Cardiac septum (tissue), 1 donor: ENCODE results near the gene PPP2R2C. TPM values are rescaled to one million over a fixed set of nuclear protein-coding genes. Genes with fewer than 3 reads are reported as not detected.

ENCODE experiments used
- DNase-seq: peaks from one replicate; pipeline ENCODE4 v3.0.0-alpha.2; 2020; ENCODE audit warnings: low spot score
- intact Hi-C: fragments of 100-400 bp; cut with DNase I; formaldehyde crosslinking; loops from one replicate; pipeline ENCODE4 v1.14.0; 2022
- total RNA-seq: library from RNA; stranded (reverse); fragmentation: NEBNext Ultra II Directional; extraction: Animal tissue kit (Norgen Biotek cat#: 25700); gene quantifications from one replicate; pipeline ENCODE4 v1.2.1, GENCODE V29; 2021
- donor health status: DM: no; HTN: no; CAD: no.

PPP2R2C gene
- total RNA-seq, 1 donor from 2014 or later: 5.5 TPM

DNA sequence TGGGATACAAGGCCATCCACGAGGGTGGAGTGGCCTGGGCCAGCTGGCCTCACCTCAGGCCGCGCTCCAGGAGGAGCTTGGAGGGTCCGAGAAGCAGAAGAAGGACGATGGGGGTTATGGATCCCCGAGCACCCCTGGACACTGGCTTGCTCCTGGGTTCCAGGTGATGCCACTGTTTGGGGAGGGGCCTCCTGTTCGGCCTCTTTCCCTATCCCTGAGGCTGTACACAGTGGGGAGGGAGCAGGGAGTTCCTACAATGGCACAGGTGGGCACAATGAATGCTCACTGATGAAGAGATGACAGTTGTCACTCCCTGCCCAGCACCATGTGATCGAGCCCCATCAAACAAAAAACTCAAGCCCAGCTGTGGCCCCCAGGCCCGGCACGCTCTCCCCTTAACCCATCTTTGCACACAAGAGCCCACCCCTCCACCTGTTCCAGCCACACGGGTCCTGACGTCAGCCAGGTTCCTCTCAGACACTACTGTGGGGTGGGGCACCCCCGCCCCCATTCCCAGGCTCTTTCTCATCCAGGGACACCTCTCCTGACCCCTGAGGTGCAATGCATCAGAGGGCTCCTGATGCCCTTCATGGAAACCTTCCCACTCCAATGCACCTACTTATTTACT is 132.5 kb downstream of the PPP2R2C start:
- intact Hi-C loops: no loop called here
- DNase-seq: no peak

GRCh38 chr4:6338951-6339817 is 133.2 kb downstream of the PPP2R2C start:
- intact Hi-C loops: no loop called here
- DNase-seq: no peak

DNA sequence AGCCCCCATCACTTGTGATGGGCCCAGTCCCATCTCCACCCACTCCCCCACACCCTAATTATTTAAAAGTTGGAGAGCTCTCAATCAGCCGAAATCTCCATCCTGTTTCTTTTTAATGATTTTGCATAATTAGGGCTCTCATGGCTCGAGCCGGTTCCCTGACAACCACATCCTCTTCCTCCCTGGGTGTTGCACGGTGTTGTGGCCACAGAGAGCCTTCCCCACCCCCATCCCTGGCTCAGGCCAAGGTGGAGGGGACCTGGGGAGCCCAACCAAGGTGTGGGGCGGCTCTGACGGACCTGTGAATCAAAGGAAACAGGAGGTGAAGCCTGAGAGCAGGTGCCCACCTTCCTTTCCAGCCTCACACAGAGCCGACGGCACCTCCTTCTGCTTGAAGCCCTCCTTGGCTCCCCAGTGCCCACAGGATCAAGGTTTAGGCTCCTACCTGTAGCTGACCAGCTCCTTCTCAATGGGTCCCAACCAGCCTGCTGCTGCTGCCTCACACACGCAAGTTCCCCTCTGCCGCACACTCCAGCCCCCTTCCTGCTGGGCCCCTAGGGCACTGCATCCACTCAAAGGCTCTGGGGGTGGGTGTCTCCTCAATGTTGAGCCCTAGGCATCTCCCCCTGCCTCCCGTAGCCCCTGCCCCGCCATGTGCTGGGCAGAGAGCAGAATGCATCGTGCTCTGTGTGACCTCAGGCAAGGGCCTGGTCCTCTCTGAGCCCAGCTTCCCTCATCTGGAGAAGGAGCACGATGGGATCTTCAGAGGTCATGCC is 134.1 kb downstream of the PPP2R2C start:
- intact Hi-C loops: no loop called here
- DNase-seq: no peak

GRCh38 chr4:6337331-6337935 is 135.0 kb downstream of the PPP2R2C start:
- intact Hi-C loops: no loop called here
- DNase-seq: no peak

DNA sequence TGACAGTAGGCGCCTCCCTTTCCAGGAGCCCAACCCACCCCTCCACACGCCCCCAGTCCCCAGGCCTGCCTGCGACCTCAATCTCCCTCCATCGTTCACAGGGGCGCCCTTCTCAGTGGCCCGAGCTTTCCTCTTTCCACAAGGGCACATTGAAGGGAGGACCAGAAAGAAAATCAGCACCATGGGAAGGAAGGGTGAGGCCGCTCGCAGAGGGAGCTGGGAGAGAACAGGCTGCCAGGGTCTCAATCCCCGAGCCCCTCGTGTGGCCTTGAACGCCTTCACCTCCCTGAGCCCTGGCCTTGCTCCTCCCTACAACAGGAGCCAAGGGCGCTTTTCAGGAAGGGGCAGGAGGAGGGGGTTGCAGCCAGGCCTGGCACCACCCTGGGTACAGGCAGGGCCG is 136.2 kb downstream of the PPP2R2C start:
- intact Hi-C loops: no loop called here
- no peak for DNase-seq

DNA sequence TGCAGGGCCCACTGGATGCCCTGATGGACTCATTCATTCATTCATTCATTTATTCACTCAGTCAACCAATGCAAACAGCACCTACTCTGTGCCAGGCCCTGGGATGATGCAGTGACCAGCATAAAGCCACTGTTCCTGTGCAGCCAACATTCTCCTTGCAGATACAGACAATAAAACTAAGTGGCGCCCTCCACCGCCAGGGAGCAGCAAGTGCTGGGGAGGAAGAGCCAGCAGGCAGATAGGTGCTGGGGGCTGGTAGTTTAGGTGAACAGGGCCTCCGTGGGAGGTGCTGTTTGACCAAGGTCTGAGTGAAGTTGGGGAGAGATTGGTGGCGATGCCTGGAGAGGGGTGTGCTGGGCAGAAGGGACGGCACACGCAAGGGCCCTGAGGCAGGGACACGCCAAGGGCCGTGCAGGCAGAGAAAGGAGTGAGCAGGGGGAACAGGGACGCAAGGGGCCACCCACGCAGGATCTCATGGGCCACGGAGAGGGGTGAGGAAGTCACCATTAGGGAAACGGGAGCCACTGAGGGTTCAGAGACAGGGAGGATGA is 137.3 kb downstream of the PPP2R2C start:
- intact Hi-C loops: no loop called here
- no peak for DNase-seq

DNA sequence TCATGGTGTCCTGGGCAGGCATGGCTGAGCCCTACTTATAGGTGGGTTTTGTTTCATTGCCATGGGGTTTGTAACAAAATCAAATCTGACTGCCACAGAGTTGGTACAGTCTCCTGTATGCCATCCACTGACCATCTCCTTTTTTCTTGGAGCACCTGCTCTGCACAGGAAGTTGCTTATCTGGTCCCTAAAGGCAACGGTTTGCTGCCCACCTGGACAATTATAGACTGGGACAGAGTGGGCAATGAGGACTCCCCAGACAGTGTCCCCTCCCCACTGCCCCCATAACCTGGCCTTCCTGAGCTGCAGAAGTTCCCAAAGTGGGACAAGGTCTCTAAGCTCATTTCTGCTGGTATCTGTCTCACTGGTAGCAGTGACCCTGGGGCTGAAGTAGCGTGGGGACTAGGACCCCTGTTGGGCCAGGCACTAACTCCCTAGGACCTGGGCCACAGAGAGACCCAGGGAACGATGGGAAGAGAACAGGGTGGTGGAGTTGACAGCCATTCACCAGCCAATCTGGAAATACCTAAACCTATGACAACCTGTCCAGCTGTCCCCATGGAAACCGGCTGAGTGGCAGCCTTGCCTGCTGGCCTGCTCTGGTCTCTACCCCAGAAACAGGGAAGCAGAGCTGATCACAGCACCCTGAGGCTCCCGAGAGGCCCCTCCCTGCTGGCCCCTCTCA is 138.1 kb downstream of the PPP2R2C start:
- intact Hi-C loops: loop anchor here (5.0 kb wide), 1 partner anchor 213 kb away; no protein-coding TSS in a partner anchor
- no peak for DNase-seq

- no peak for DNase-seq
- intact Hi-C loops: loop anchor here (5.0 kb wide), 1 partner anchor 214 kb away; no protein-coding TSS in a partner anchor
These were observed 138.9 kb downstream of the PPP2R2C start for GRCh38 chr4:6333301-6334202.

- intact Hi-C loops: loop anchor here (5.0 kb wide), 1 partner anchor 215 kb away; no protein-coding TSS in a partner anchor
- no peak for DNase-seq
These were observed 139.8 kb downstream of the PPP2R2C start for GRCh38 chr4:6332669-6333050.

DNA sequence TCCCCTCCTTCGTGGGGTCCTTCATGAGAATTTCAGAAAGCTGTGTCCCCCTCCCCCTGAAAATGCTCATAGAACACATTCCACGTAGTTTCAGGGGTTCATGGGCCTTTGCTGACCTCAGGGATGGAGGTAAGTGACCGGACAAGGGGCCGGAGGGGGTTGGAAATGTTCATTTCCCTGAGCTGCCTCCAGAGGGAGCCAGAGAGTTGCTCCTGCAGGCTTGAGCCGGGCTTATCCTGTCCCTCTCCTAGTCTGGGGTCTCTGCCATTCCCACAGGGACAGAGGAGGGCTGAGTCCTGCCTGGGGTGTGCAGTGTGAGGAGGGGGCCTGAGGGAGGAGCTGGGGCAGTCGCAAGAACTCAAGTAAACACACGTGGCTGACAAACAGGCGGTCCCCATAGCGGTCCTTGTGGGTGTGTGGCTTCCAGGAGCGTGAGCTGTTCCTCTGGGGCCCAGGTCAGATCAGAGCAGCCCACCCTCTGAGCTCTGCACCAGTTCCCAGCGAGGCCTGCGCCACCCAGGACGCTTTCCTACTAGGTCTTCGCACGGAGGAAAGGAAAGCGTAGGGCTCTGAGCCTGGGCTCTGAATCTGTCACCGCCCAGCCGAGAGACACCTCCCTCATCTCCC is 140.3 kb downstream of the PPP2R2C start:
- intact Hi-C loops: loop anchor here (5.0 kb wide), 1 partner anchor 215 kb away; no protein-coding TSS in a partner anchor
- no peak for DNase-seq

DNA sequence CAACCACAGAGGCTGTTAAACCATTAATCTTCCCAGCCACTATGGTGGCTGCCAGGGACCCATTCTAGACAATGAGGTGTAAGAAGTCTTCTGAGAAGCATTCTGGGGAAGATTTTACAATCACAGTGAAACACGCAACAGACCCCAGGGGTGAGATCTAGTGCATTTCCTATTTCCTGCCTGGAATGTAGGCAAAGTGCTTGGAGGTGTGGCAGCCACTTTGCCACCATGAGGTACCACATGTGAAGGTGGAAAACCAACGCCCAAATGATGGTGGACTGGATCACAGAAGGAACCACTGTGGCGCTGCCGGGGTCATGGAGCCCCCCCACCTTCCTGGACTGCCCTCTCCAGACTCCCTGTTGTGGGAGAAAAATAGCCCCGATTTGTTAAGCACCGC is 140.9 kb downstream of the PPP2R2C start:
- no peak for DNase-seq
- intact Hi-C loops: loop anchor here (5.0 kb wide), 1 partner anchor 216 kb away; no protein-coding TSS in a partner anchor

- no peak for DNase-seq
- intact Hi-C loops: loop anchor here (5.0 kb wide), 1 partner anchor 216 kb away; no protein-coding TSS in a partner anchor
These were observed 141.4 kb downstream of the PPP2R2C start for GRCh38 chr4:6331018-6331417.

DNA sequence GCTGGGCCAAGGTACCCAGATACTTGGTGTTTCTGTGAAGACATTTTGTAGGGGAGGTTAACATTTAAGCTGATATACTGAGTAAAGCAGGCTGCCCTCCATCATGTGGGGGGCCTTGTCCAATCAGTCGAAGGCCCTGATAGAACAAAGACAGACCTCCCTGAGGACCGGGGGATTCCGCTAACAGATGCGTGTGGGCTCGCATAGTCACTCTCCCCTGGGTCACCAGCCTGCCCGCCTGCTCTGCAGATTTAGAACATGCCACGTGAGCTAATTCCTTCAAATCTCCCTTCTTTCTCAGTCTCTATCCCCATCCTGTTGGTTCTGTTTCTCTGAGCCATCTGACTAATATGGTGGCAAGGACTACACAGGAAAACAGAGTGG is 142.0 kb downstream of the PPP2R2C start:
- intact Hi-C loops: loop anchor here (5.0 kb wide), 1 partner anchor 217 kb away; no protein-coding TSS in a partner anchor
- DNase-seq: no peak

DNA sequence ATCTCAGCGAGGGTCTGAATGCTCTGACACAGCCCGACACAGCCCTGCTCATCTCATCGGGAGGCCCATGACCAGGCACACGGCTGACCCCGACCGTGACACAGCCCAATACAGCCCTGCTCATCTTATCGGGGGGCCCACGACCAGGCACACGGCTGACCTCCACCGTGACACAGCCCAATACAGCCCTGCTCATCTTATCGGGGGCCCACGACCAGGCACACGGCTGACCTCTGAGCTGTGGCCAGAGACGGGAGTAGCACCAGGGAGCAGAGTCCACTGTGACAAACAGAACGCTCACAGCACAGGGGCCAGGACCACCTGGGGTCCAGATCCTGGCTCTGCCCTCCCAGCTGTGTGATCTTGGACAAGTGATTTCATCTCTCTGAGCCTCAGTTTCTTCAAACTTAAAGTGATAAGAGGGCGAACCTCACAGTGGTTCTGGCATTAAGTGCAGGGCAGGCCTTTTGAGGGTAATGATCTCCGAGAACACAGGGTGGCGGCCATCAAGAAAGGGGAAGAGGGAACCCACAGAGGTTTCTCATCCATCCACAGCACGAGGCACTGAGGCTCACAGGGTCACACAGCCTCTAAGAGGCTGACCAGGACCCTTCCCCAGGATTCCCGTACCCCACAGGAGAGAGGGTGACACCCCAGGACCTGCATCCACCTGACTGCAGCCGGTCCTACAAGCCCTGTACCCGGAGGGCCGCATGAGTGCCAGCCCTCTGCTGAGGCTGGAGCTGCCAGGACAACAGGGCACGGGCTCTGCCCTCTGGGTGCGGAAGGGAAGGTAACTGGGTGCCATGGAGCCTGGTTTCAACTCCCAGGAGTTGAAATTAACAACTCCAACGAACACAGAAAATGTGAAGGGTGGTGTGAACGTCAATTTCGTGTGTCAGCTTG is 142.7 kb downstream of the PPP2R2C start:
- no peak for DNase-seq
- intact Hi-C loops: loop anchor here (5.0 kb wide), 2 partner anchors 218 to 332 kb away; no protein-coding TSS in a partner anchor

DNA sequence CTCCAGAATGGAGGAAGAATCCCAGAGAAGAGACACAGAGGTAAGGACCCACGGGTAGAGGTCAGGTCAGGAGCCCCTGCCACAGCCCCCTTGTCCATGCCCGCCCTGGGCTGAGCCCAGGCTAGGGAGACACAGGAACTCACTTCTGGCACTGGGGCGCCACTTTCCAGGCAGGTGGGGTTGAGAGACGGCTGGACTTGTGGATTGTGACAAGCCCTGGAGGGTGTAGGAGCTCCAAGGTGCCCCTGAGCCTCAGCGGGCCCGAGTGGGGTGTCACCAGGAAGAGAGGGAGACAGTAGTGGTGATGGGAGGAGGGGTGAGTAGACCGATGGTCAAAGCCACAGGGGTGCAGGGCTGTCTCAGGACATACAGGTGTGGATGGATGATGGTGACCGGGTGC is 143.9 kb downstream of the PPP2R2C start:
- intact Hi-C loops: loop anchor here (5.0 kb wide), 1 partner anchor 331 kb away; no protein-coding TSS in a partner anchor
- no peak for DNase-seq
